ENCODE results near the gene MKX. TPM values are rescaled to one million over a fixed set of nuclear protein-coding genes. Genes with fewer than 3 reads are reported as not detected.
"Not testable (repeated sequence)": the region's sequence is repeated elsewhere in the genome, so short reads cannot be mapped to it uniquely, and the experiment has no call there.

MKX gene
- total and polyA plus RNA-seq, 4 donors: 0.57 to 3.0 (median 2.0) TPM; not detected in 1

DNA sequence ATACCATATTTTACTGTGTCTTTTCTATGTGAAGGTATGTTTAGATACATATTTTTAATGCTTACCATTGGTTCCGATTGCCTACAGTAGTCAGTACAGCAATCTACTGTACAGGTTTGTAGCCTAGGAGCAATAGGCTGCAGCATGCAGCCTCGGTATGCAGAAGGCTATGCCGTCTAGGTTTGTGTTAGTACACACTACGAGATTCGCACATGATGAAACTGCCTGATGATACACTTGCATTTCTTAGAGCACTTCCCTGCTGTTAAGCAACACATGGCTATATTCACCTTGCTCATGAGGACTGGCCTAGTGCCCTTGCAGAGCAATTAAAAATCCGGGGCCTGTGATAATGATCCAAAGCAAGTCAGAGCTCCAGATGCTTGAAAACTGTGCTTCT is 62.4 kb downstream of the MKX start:
- Histone ChIP-seq H3K4me1 (ENCODE audit: control insufficient read depth in 4 of 4, insufficient read depth in 4 of 4, low read length in 3 of 4) (no peaks in the 10 kb centered on the region), H3K36me3 (ENCODE audit: control insufficient read depth in 4 of 4, insufficient read depth in 3 of 4, low read depth in 1 of 4, low read length in 3 of 4) (no peaks in the 10 kb centered on the region), H3K27ac (ENCODE audit: low read depth in 1 of 2, low read length in 2 of 2) (no peak overlapping the region), H3K4me3 (ENCODE audit: low read depth in 1 of 3, low read length in 3 of 3) (no peak overlapping the region), H3K27me3 (ENCODE audit: control insufficient read depth in 4 of 4, insufficient read depth in 4 of 4, low read length in 3 of 4) (no peaks in the 10 kb centered on the region), H3K9me3 (ENCODE audit: control insufficient read depth in 4 of 4, low read length in 3 of 4) (no peaks in the 10 kb centered on the region), H3K9ac (ENCODE audit: low read depth in 1 of 2, low read length in 2 of 2) (no peak overlapping the region)
- no peak for TF ChIP-seq JUND (IDR thresholded peaks at IDR 0.05)
- no peak for TF ChIP-seq SP1 (IDR thresholded peaks at IDR 0.05)
- TF ChIP-seq YY1 (IDR thresholded peaks at IDR 0.05): no peak
- TF ChIP-seq, protein P1, sequence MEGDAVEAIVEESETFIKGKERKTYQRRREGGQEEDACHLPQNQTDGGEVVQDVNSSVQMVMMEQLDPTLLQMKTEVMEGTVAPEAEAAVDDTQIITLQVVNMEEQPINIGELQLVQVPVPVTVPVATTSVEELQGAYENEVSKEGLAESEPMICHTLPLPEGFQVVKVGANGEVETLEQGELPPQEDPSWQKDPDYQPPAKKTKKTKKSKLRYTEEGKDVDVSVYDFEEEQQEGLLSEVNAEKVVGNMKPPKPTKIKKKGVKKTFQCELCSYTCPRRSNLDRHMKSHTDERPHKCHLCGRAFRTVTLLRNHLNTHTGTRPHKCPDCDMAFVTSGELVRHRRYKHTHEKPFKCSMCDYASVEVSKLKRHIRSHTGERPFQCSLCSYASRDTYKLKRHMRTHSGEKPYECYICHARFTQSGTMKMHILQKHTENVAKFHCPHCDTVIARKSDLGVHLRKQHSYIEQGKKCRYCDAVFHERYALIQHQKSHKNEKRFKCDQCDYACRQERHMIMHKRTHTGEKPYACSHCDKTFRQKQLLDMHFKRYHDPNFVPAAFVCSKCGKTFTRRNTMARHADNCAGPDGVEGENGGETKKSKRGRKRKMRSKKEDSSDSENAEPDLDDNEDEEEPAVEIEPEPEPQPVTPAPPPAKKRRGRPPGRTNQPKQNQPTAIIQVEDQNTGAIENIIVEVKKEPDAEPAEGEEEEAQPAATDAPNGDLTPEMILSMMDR (IDR thresholded peaks at IDR 0.05; ENCODE audit: low read depth, low read length, missing input control): no peak
- no peak for TF ChIP-seq HNF4A (conservative IDR thresholded peaks at IDR 0.05)
- TF ChIP-seq, protein P2, sequence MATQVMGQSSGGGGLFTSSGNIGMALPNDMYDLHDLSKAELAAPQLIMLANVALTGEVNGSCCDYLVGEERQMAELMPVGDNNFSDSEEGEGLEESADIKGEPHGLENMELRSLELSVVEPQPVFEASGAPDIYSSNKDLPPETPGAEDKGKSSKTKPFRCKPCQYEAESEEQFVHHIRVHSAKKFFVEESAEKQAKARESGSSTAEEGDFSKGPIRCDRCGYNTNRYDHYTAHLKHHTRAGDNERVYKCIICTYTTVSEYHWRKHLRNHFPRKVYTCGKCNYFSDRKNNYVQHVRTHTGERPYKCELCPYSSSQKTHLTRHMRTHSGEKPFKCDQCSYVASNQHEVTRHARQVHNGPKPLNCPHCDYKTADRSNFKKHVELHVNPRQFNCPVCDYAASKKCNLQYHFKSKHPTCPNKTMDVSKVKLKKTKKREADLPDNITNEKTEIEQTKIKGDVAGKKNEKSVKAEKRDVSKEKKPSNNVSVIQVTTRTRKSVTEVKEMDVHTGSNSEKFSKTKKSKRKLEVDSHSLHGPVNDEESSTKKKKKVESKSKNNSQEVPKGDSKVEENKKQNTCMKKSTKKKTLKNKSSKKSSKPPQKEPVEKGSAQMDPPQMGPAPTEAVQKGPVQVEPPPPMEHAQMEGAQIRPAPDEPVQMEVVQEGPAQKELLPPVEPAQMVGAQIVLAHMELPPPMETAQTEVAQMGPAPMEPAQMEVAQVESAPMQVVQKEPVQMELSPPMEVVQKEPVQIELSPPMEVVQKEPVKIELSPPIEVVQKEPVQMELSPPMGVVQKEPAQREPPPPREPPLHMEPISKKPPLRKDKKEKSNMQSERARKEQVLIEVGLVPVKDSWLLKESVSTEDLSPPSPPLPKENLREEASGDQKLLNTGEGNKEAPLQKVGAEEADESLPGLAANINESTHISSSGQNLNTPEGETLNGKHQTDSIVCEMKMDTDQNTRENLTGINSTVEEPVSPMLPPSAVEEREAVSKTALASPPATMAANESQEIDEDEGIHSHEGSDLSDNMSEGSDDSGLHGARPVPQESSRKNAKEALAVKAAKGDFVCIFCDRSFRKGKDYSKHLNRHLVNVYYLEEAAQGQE (IDR thresholded peaks at IDR 0.05): no peak
- TF ChIP-seq FOXA1 (IDR thresholded peaks at IDR 0.05): no peak
- TF ChIP-seq EGR1 (IDR thresholded peaks at IDR 0.05; ENCODE audit: low read depth in 2 of 2): no peak
- TF ChIP-seq HNF4G (IDR thresholded peaks at IDR 0.05): no peak
- TF ChIP-seq, protein P3, sequence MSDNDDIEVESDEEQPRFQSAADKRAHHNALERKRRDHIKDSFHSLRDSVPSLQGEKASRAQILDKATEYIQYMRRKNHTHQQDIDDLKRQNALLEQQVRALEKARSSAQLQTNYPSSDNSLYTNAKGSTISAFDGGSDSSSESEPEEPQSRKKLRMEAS (IDR thresholded peaks at IDR 0.05): no peak
- no peak for TF ChIP-seq RXRA (IDR thresholded peaks at IDR 0.05)
- TF ChIP-seq FOXA2 (IDR thresholded peaks at IDR 0.05): no peak
- no peak for TF ChIP-seq NR2F2 (IDR thresholded peaks at IDR 0.05)
- no peak for TF ChIP-seq TAF1 (conservative IDR thresholded peaks at IDR 0.05)
- TF ChIP-seq, protein P4, sequence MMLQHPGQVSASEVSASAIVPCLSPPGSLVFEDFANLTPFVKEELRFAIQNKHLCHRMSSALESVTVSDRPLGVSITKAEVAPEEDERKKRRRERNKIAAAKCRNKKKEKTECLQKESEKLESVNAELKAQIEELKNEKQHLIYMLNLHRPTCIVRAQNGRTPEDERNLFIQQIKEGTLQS (IDR thresholded peaks at IDR 0.05): no peak
- TF ChIP-seq, protein P5, sequence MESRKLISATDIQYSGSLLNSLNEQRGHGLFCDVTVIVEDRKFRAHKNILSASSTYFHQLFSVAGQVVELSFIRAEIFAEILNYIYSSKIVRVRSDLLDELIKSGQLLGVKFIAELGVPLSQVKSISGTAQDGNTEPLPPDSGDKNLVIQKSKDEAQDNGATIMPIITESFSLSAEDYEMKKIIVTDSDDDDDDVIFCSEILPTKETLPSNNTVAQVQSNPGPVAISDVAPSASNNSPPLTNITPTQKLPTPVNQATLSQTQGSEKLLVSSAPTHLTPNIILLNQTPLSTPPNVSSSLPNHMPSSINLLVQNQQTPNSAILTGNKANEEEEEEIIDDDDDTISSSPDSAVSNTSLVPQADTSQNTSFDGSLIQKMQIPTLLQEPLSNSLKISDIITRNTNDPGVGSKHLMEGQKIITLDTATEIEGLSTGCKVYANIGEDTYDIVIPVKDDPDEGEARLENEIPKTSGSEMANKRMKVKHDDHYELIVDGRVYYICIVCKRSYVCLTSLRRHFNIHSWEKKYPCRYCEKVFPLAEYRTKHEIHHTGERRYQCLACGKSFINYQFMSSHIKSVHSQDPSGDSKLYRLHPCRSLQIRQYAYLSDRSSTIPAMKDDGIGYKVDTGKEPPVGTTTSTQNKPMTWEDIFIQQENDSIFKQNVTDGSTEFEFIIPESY (IDR thresholded peaks at IDR 0.05): no peak
- TF ChIP-seq GABPA (IDR thresholded peaks at IDR 0.05 in 1 of 2, conservative IDR thresholded peaks at IDR 0.05 in 1 of 2): no peak
- no peak for TF ChIP-seq RAD21 (IDR thresholded peaks at IDR 0.05)
- 92% methylated on average over 6 of the region's 6 CpGs for WGBS
- DNase-seq (ENCODE audit: low spot score): no peak

DNA sequence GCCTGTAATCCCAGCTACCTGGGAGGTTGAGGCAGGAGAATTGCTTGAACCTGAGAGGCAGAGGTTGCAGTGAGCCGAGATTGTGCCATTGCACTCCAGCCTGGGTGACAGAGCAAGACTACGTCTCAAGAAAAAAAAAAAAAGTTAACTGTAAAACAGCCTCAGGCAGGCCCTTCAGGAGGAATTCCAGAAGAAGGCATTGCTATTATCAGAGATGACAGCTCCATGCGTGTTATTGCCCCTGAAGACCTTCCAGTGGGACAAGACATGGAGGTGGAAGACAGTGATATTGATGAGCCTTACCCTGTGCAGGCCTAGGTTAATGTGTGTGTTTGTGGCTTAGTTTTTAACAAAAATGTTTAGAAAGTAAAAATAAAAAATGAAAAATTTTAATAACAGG is 63.8 kb downstream of the MKX start:
- DNase-seq (ENCODE audit: low spot score); H3K27me3 ChIP-seq (ENCODE audit: control insufficient read depth in 4 of 4, insufficient read depth in 4 of 4, low read length in 3 of 4); H3K4me1 ChIP-seq (ENCODE audit: control insufficient read depth in 4 of 4, insufficient read depth in 4 of 4, low read length in 3 of 4); H3K27ac ChIP-seq (ENCODE audit: low read depth in 1 of 2, low read length in 2 of 2); H3K36me3 ChIP-seq (ENCODE audit: control insufficient read depth in 4 of 4, insufficient read depth in 3 of 4, low read depth in 1 of 4, low read length in 3 of 4); H3K9me3 ChIP-seq (ENCODE audit: control insufficient read depth in 4 of 4, low read length in 3 of 4); H3K4me3 ChIP-seq (ENCODE audit: low read depth in 1 of 3, low read length in 3 of 3); H3K9ac ChIP-seq (ENCODE audit: low read depth in 1 of 2, low read length in 2 of 2): not testable (repeated sequence)
- WGBS: 92% methylated on average over 3 of the region's 3 CpGs

Measured in liver (tissue), 9 donors.